HEK293T (cell line): Measurements from ENCODE around the gene OR10G6.

Experiments
- ARNT ChIP-seq: fragments of 450-650 bp; IDR thresholded peaks from 2 replicates; pipeline ENCODE4 v1.6.1; 2017; ENCODE audit warnings: mild to moderate bottlenecking
- BHLHE40 ChIP-seq: fragments of 450-650 bp; IDR thresholded peaks from 2 replicates; pipeline ENCODE4 v1.6.1; 2016; ENCODE audit warnings: mild to moderate bottlenecking, moderate library complexity, borderline replicate concordance
- CTBP1 ChIP-seq: fragments of 450-650 bp; IDR thresholded peaks from 2 replicates; pipeline ENCODE4 v1.6.1; 2016; ENCODE audit warnings: borderline replicate concordance
- ELF4 ChIP-seq: fragments of 450-650 bp; IDR thresholded peaks from 2 replicates; pipeline ENCODE4 v1.6.1; 2017; ENCODE audit warnings: antibody characterized with exemption
- FOXA1 ChIP-seq: fragments of 450-650 bp; IDR thresholded peaks from 2 replicates; pipeline ENCODE4 v1.6.1; 2016; ENCODE audit warnings: mild to moderate bottlenecking
- FOXM1 ChIP-seq: fragments of 450-650 bp; IDR thresholded peaks from 2 replicates; pipeline ENCODE4 v1.6.1; 2017; ENCODE audit warnings: mild to moderate bottlenecking, borderline replicate concordance
- L3MBTL2 ChIP-seq: fragments of 450-650 bp; conservative IDR thresholded peaks from 2 replicates; pipeline ENCODE4 v1.6.1; 2016; ENCODE audit warnings: mild to moderate bottlenecking
- NFRKB ChIP-seq: fragments of 450-650 bp; IDR thresholded peaks from 2 replicates; pipeline ENCODE4 v1.6.1; 2016; ENCODE audit warnings: mild to moderate bottlenecking, moderate library complexity
- SP1 ChIP-seq: fragments of 450-650 bp; IDR thresholded peaks from 2 replicates; pipeline ENCODE4 v1.6.1; 2017
- TARDBP ChIP-seq: fragments of 450-650 bp; IDR thresholded peaks from 2 replicates; pipeline ENCODE4 v1.6.1; 2016
- ZNF384 ChIP-seq: fragments of 450-650 bp; IDR thresholded peaks from 2 replicates; pipeline ENCODE4 v1.6.1; 2016

DNA sequence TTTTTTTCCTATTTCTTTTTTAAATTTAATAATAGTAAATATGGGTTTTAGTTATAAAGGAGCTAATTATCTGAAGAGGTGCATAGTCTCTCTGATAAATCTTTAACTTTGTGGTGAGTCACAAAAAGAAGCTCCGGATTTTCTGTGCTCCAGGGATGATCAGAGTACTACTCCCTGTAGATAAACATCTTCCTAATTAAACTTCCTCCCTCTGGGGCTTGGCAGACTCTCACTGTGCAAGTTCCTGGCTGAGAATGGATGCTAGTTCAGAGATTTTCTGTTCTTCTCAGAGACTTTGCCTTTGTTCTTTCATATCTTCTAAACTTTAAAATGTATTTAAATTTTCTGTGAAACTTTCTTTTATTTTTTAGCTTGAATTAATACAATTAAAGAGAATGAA lies 46.3 kb upstream of the OR10G6 start, which contains the start of gene OR10G7:
- no peak for TF ChIP-seq ARNT
- TF ChIP-seq FOXA1: no peak
- no peak for TF ChIP-seq ELF4
- TF ChIP-seq ZNF384: no peak
- TF ChIP-seq TARDBP: no peak
- TF ChIP-seq FOXM1: no peak
- no peak for TF ChIP-seq SP1
- no peak for TF ChIP-seq CTBP1
- TF ChIP-seq L3MBTL2: no peak
- no peak for TF ChIP-seq BHLHE40
- no peak for TF ChIP-seq NFRKB
